GM21737 (cell line): Measurements from ENCODE around the gene OAT.

Experiments
- ATAC-seq: cut with Tn5 transposase; IDR thresholded peaks from one replicate; pipeline ENCODE4 v1.9.1; 2021; ENCODE audit warnings: mild to moderate bottlenecking, moderate library complexity; ENCODE audit not compliant: unreplicated experiment

OAT gene

DNA sequence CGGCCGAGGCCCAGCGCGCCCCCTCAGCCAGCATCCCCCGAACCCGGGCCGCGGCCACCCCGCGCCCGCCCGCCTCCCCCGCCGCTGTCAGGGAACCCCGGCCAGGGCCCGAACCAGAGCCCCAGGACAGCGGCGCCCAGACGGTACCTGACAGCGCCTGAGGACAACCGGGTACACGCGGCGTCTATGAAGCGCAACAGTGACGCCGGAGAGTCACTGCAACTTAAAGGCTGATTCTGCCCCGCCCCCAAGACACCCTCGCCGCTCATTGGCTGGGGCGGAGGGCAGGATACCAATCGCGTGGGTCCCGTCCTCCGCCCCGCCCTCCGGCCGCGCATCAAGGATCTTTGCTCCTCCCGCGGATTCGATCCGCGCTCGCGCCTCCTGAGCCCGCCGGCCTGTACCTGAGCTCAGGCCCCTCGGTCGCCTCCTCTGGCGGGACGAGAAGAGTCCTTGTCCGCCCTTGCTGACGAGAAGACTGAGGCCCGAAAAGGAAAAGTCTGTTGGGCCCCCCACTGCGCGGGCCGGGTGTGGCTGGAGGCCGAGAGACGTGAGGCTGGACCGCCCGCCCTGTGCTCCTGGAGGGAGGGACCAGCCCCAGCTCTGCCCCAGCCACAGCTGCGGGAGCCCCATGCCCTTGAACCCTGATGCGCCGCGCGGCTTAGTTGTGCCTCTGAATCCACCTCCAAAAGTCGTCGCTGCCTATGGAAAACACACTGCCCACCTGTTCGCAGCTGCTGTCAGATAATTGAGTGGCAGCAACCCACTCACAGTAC, at the start of gene OAT:
TSS of gene OAT (minus strand) at position 198 of the 776 bp plus-strand sequence. CDS start 6,752 bp downstream, outside the sequence.
- peak; percentile 96 for ATAC-seq

- ATAC-seq: no peak
Measured at GRCh38 chr10:124467165-124467564, 48.4 kb upstream of the OAT start.

DNA sequence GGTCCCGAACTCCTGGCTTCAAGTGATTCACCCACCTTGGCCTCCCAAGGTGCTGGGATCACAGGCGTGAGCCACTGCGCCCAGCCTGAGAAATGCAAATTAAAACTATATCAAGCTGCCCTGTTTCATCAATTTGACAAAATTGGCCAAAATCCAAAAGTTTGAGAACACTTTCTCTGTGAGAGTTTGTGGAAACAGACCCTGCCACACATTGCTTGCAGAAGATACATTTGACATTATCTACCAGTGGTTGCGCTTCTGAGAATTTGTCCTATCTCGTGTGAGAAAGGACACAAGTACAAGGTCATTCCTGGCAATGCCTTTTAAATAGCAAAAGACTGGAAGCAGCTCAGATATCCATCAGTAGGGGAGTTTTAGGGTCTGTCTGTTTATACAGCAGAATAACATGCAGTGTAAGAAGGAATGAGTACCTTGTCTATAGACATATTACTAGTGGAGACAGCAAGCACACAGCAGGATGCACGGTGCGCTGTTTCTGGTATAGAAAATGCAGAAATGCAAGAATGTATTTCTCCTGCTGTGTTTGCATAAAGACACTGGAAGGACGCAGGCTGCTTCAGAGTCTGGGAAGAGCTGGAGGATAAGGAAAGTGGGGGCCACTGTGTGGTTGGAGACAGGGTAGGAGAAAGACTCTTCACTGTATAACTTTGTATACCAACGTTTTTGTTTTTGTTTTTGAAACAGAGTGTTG, 47.2 kb upstream of the OAT start:
- ATAC-seq: no peak

DNA sequence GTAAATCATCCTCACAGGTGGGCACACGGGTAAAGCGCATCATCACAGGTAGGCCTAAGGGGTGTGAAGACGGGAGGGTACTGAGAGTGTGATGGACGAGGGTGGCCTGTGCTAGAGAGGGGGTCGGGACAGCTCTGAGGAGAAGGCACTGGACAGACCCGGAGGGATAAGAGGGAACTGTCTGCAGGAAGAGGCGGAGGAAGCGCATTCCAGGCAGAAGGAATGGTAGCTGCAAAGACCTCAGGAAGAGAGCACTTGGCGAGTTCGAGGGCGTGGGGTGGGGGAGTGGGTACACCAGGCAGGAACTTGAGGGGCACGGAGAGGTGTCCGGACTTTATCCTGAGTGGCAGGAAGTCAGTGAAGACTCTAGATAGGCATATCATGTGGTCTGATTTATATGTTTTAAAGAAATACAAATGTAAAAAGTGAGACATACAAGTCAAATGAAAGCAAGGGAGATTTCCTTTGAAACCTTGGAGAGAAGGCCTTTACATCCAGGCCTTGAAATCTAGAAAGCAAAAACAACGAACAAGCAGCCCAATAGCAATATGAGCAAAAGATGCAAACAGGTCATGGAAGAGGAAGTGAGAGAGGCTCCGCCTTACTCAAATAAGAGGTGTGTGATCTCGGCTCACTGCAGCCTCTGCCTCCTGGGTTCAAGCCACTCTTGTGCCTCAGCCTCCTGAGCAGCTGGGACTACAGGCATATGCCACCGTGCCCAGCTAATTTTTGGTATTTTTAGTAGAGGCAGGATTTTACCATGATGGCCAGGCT, 46.5 kb upstream of the OAT start:
- ATAC-seq: no peak

DNA sequence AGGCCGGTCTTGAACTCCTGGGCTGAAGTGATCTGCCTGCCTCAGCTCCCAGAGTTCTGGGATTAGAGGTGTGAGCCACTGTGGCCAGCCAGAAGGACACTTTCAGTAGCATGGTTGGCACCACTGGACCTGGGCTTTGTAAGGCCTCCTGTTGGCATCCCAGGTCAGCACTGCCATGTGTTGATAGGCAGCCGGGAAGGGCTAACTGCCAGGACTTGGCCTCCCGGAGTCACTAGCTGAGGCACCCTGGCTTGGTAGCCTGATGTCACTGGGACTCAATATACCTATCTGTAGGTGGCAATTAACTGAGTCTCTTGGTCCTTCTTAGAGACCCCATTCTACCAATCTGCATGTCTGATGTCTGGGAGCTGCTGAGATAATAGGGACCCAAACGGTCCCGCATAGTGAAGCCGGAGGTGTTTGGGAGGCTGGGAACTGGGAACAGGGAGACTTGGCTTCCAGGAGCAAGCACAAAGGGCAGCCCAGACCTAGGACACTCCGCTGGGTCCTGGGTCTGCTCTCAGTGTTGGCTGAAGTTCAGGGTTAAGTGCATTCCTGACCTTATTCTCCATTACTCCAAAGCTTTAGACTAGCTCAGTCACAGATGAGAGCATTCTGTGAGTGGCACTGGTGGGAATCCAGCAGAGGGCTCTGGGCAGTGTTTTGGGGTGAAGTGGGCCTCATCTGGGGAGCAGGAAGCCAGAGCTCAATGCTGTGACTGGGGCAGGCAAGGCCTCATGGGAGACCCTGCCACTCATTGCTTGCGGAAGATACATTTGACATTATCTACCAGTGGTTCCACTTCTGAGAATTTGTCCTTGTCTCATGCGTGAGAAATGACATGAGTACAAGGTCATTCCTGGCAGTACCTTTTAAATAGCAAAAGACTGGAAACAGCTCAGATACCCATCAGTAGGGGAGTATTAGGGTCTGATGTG, 45.6 kb upstream of the OAT start:
- no peak for ATAC-seq

GRCh38 chr10:124462348-124462695, 43.6 kb upstream of the OAT start:
- ATAC-seq: no peak

DNA sequence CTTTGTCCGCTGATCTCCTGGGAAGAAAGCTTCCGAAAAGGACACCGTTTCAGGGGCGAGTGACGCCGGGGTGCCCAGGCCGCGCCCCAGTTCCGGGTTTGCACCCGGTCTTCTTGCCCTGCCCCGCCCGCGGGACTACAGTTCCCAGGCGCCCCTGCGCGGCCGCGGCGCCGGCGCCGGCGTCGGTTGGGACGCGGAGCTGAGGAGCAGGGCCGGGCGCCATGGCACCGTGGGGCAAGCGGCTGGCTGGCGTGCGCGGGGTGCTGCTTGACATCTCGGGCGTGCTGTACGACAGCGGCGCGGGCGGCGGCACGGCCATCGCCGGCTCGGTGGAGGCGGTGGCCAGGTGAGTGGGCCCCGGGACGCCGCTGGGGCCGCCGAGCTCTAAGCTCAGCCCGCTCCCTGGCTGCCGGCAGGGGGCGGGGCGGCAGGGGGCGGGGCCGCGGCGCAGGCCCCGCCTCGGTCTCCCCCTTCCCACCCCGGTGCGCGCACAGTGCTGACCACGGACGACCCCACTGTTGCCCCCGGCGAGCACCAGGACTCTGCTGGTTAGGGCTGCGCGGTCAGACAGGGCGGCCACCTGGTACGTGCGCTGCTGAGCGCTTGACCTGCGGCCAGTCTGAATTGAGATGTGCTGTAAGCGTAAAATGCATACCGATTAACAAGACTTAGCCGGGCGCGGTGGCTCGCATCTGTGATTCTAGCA, 43.1 kb upstream of the OAT start, which contains the start of gene LHPP:
TSS of gene LHPP (plus strand) at position 182 of the 706 bp plus-strand sequence. CDS start at position 222, 40 bp downstream.
- ATAC-seq: peak; percentile 94

- ATAC-seq: no peak
Measured at GRCh38 chr10:124460144-124460543, 41.4 kb upstream of the OAT start.

DNA sequence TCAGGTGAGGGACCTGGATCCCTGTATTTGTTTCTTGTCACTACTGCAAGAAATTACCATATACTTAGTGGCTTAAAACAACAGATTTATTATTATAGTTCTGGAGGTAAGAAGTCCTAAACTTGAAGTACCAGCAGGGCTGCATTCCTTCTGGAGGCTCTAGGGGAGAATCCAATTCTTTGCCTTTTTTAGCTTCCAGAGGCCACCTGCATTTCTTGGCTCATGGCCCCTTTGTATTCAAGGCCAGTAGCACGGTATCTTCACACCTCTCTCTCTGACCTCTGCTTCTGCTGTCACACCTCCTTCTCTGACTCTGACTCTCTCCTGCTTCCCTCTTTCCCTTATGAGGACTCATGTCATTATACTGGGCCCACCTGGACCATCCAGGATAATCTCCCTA, 40.7 kb upstream of the OAT start:
- ATAC-seq: no peak

DNA sequence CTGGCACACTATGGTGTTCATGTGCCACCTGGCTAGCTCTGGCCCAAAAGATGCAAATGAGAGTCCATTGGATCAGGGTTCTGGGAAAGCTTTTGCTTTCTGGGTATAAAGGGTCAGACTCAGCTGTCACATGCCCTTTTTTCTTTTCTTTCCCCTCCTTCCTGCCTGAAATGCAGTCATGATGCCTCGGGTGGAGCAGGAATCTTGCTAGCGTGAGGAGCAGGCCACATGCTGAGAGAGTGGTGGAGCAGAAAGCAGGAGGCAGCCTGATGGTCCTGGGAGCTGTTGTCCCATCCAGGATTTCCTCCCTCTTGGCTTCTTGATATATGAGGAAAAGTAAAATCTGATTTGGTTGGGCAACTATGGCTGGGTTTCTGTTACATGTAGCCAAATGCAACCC, 40.2 kb upstream of the OAT start:
- no peak for ATAC-seq

GRCh38 chr10:124458473-124458872, 39.8 kb upstream of the OAT start:
- no peak for ATAC-seq

DNA sequence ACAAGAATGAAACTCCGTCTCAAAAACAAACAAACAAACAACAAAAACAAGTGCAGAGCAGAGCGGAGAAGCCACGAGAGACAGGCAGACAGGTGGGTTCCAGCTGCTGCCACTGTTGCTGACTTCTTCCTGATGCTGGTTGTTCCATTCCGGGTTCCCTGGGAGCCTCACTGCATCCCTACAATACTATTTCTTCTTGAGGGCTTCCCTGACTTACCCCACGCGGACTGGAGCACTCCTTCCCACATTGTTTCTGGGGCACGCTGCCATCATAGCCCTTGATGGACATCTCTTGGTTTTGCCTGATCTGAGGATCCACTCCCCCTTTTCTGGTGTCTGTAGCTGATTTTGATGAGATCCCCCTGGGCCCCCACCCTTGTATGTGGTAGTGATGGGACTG, 36.7 kb upstream of the OAT start:
- ATAC-seq: no peak

- no peak for ATAC-seq
Measured at GRCh38 chr10:124453960-124454610, 35.4 kb upstream of the OAT start.

- no peak for ATAC-seq
Measured at GRCh38 chr10:124451276-124451675, 32.6 kb upstream of the OAT start.

- no peak for ATAC-seq
Measured at GRCh38 chr10:124450783-124451057, 32.0 kb upstream of the OAT start.

GRCh38 chr10:124450012-124450782, 31.5 kb upstream of the OAT start, which contains the start of gene NKX1-2:
NKX1-2 (minus strand) TSS chr10:124450035; CDS start chr10:124449943, 92 bp downstream.
- ATAC-seq: no peak

- ATAC-seq: no peak
Measured at GRCh38 chr10:124449170-124450011, 30.7 kb upstream of the OAT start.

DNA sequence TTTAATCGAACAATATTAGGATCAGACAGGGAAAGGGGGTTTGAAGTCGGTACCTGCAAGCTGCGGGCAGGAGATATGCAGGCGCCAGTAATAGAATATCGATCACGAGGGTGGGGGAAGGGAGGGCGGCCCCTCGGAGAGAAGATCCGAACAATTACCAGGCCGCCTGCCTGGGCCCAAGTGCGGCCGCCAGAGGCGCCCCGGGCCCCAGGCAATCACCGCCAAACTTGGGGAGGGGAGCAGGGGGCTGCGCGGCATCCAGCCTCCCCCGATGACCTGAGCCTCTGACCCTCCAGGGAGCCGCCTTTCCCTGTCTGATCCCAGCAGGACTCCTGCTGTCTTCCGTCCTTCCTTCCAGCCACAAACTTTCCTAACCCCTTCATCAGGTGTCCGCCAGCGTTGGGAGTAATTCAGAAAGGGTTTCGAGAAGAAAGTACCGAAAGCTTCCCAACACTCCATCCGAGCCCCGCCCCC, 30.0 kb upstream of the OAT start:
- no peak for ATAC-seq
